Measurements from ENCODE around the gene FAF2.

FAF2 gene

GRCh38 chr5:176531902-176532493 lies 83.8 kb downstream of the FAF2 start:
- DNase-seq (ENCODE audit: low spot score): no peak

- no peak for DNase-seq (ENCODE audit: low spot score)
Measured at GRCh38 chr5:176532795-176533194, 84.6 kb downstream of the FAF2 start.

GRCh38 chr5:176533390-176533789 lies 85.2 kb downstream of the FAF2 start:
- DNase-seq (ENCODE audit: low spot score): no peak

- no peak for DNase-seq (ENCODE audit: low spot score)
Measured at GRCh38 chr5:176533894-176534611, 85.9 kb downstream of the FAF2 start.

- DNase-seq (ENCODE audit: low spot score): no peak
Measured at GRCh38 chr5:176534640-176535039, 86.5 kb downstream of the FAF2 start.

GRCh38 chr5:176535101-176535663 lies 87.0 kb downstream of the FAF2 start:
- peak; percentile 33 for DNase-seq (ENCODE audit: low spot score)

GRCh38 chr5:176535664-176536131 lies 87.5 kb downstream of the FAF2 start:
- no peak for DNase-seq (ENCODE audit: low spot score)

- DNase-seq (ENCODE audit: low spot score): peak; percentile 78
Measured at GRCh38 chr5:176536132-176536901, 88.1 kb downstream of the FAF2 start.

- DNase-seq (ENCODE audit: low spot score): peak; percentile 97
Measured at GRCh38 chr5:176536902-176537553, 88.8 kb downstream of the FAF2 start, which contains the start of gene RNF44. Gene RNF44, minus strand, starts transcription at chr5:176537402. Its CDS starts 4,930 bp downstream, at chr5:176532472.

GRCh38 chr5:176537554-176538229 lies 89.5 kb downstream of the FAF2 start:
- DNase-seq (ENCODE audit: low spot score): peak; percentile 97

- DNase-seq (ENCODE audit: low spot score): no peak
Measured at GRCh38 chr5:176538230-176538988, 90.2 kb downstream of the FAF2 start.

GRCh38 chr5:176538989-176539384 lies 90.8 kb downstream of the FAF2 start:
- DNase-seq (ENCODE audit: low spot score): no peak

- no peak for DNase-seq (ENCODE audit: low spot score)
Measured at GRCh38 chr5:176540476-176540899, 92.3 kb downstream of the FAF2 start.

- DNase-seq (ENCODE audit: low spot score): no peak
Measured at GRCh38 chr5:176540956-176541337, 92.8 kb downstream of the FAF2 start.

GRCh38 chr5:176541338-176542134 lies 93.4 kb downstream of the FAF2 start:
- DNase-seq (ENCODE audit: low spot score): no peak

GRCh38 chr5:176542135-176542595 lies 94.0 kb downstream of the FAF2 start:
- no peak for DNase-seq (ENCODE audit: low spot score)

- no peak for DNase-seq (ENCODE audit: low spot score)
Measured at GRCh38 chr5:176542596-176543427, 94.6 kb downstream of the FAF2 start.

- peak; percentile 49 for DNase-seq (ENCODE audit: low spot score)
Measured at GRCh38 chr5:176543428-176544182, 95.4 kb downstream of the FAF2 start.

Data from AG08395 (cell line).